ENCODE data around the gene CSTA.

GRCh38 chr3:122349171-122349570 lies 24.1 kb downstream of the CSTA start:
- TF ChIP-seq CHD2 (IDR thresholded peaks at IDR 0.05; ENCODE audit: low read length) (no peak), POLR2A (IDR thresholded peaks at IDR 0.05; ENCODE audit: control extremely low read depth in 1 of 2, low read depth in 2 of 2, low read length in 2 of 2) (no peak), TAF1 (IDR thresholded peaks at IDR 0.05; ENCODE audit: low read depth, low read length) (no peak), RNF2 (IDR thresholded peaks at IDR 0.05; ENCODE audit: borderline replicate concordance, low read depth, low read length, missing control alignments, poor library complexity, severe bottlenecking) (no peak), RAD21 (IDR thresholded peaks at IDR 0.05 in 1 of 2, conservative IDR thresholded peaks at IDR 0.05 in 1 of 2; ENCODE audit: low read depth in 2 of 2, low read length in 2 of 2) (no peak), RFX5 (IDR thresholded peaks at IDR 0.05; ENCODE audit: borderline replicate concordance, low read depth, low read length) (no peak), ZNF274 (IDR thresholded peaks at IDR 0.05; ENCODE audit: borderline replicate concordance, extremely low read depth, low read length) (no peak), KDM5A (IDR thresholded peaks at IDR 0.05; ENCODE audit: low read length) (no peak), SRF (IDR thresholded peaks at IDR 0.05; ENCODE audit: low read depth, low read length) (no peak)
- TF ChIP-seq, protein P1, sequence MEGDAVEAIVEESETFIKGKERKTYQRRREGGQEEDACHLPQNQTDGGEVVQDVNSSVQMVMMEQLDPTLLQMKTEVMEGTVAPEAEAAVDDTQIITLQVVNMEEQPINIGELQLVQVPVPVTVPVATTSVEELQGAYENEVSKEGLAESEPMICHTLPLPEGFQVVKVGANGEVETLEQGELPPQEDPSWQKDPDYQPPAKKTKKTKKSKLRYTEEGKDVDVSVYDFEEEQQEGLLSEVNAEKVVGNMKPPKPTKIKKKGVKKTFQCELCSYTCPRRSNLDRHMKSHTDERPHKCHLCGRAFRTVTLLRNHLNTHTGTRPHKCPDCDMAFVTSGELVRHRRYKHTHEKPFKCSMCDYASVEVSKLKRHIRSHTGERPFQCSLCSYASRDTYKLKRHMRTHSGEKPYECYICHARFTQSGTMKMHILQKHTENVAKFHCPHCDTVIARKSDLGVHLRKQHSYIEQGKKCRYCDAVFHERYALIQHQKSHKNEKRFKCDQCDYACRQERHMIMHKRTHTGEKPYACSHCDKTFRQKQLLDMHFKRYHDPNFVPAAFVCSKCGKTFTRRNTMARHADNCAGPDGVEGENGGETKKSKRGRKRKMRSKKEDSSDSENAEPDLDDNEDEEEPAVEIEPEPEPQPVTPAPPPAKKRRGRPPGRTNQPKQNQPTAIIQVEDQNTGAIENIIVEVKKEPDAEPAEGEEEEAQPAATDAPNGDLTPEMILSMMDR (IDR thresholded peaks at IDR 0.05; ENCODE audit: control extremely low read depth in 1 of 3, insufficient read depth in 1 of 3, low read depth in 1 of 3, low read length in 3 of 3), result no peak

Measured in H1 (cell line).